Measurements from ENCODE around the gene INTS11.

INTS11 gene

GRCh38 chr1:1351511-1352427 is 27.3 kb upstream of the INTS11 start (continued):
- TF ChIP-seq REPIN1 (tag by site-specific recombination; IDR thresholded peaks at IDR 0.05; ENCODE audit: low read depth): no peak
- peak; percentile 96 for TF ChIP-seq ZNF600 (tag by site-specific recombination; IDR thresholded peaks at IDR 0.05)
- no peak for TF ChIP-seq ZIC2 (tag by site-specific recombination; IDR thresholded peaks at IDR 0.05)
- 0 out of 2 replicates have a peak, but pooled peaks have one; percentile 51 for TF ChIP-seq GLIS2 (tag by site-specific recombination; IDR thresholded peaks at IDR 0.05)
- TF ChIP-seq ZNF629 (tag by site-specific recombination; IDR thresholded peaks at IDR 0.05): 0 out of 2 replicates have a peak, but pooled peaks have one; percentile 11
- no peak for TF ChIP-seq ZNF132 (tag by site-specific recombination; IDR thresholded peaks at IDR 0.05; ENCODE audit: borderline replicate concordance)
- TF ChIP-seq GLIS1 (tag by site-specific recombination; IDR thresholded peaks at IDR 0.05): 0 out of 2 replicates have a peak, but pooled peaks have one; percentile 22

GRCh38 chr1:1349256-1350012 is 25.0 kb upstream of the INTS11 start, which contains the start of gene DVL1:
Gene DVL1, minus strand, starts transcription at chr1:1349418. Its CDS starts 353 bp downstream, at chr1:1349065.
- CTCF ChIA-PET: no interaction called here
- H3K4me1 ChIP-seq (ENCODE audit: control insufficient read depth, insufficient read depth, low read length): peaks cover 14% of the 10 kb centered on the region
- TF ChIP-seq ZNF366 (tag by site-specific recombination; conservative IDR thresholded peaks at IDR 0.05): no peak
- TF ChIP-seq ZBTB20 (tag by site-specific recombination; IDR thresholded peaks at IDR 0.05): peak; percentile 35; the same call in 1 of the 2 replicates
- TF ChIP-seq ZNF398 (tag by site-specific recombination; IDR thresholded peaks at IDR 0.05): peak; percentile 48; the same call in 1 of the 2 replicates
- peak; percentile 55 for TF ChIP-seq CTCF (tag by site-specific recombination; IDR thresholded peaks at IDR 0.05)
- TF ChIP-seq ZBTB21 (tag by site-specific recombination; IDR thresholded peaks at IDR 0.05): no peak
- no peak for TF ChIP-seq ZNF175 (tag by site-specific recombination; IDR thresholded peaks at IDR 0.05)
- TF ChIP-seq ZFP41 (tag by site-specific recombination; IDR thresholded peaks at IDR 0.05; ENCODE audit: borderline replicate concordance): no peak
- TF ChIP-seq ZIC2 (tag by site-specific recombination; IDR thresholded peaks at IDR 0.05): peak; percentile 41; the same call in 1 of the 2 replicates
- peak; percentile 41 for TF ChIP-seq ZFHX2 (tag by site-specific recombination; conservative IDR thresholded peaks at IDR 0.05)
- no peak for TF ChIP-seq HOXA7 (CRISPR knock-in tag; IDR thresholded peaks at IDR 0.05; ENCODE audit: borderline replicate concordance)
- TF ChIP-seq ZNF692 (tag by site-specific recombination; IDR thresholded peaks at IDR 0.05): peak; percentile 28; the same call in 1 of the 2 replicates
- 0 out of 2 replicates have a peak, but pooled peaks have one; percentile 21 for TF ChIP-seq ZBTB48 (tag by site-specific recombination; IDR thresholded peaks at IDR 0.05)
- peak; percentile 85 for TF ChIP-seq ZBTB8A (tag by site-specific recombination; IDR thresholded peaks at IDR 0.05)
- TF ChIP-seq ZBTB26 (tag by site-specific recombination; optimal IDR thresholded peaks at IDR 0.05): peak; percentile 61
- no peak for TF ChIP-seq ZFP37 (tag by site-specific recombination; IDR thresholded peaks at IDR 0.05)
- TF ChIP-seq ZSCAN30 (tag by site-specific recombination; IDR thresholded peaks at IDR 0.05): 0 out of 2 replicates have a peak, but pooled peaks have one; percentile 33
- TF ChIP-seq ZBTB49 (tag by site-specific recombination; IDR thresholded peaks at IDR 0.05; ENCODE audit: low read depth): no peak
- peak; percentile 42; the same call in 1 of the 2 replicates for TF ChIP-seq KLF10 (tag by site-specific recombination; IDR thresholded peaks at IDR 0.05)

More at GRCh38 chr1:1349256-1350012, 25.0 kb upstream of the INTS11 start, which contains the start of gene DVL1:
- POLR2A ChIA-PET: interaction anchor here (1.5 kb wide), 1 partner anchor 56 kb away, joined by 3 read pairs; no protein-coding TSS in a partner anchor
- H3K9me3 ChIP-seq (ENCODE audit: control insufficient read depth, insufficient read depth, low read depth, low read length): no peaks in the 10 kb centered on the region
- H3K27ac ChIP-seq (ENCODE audit: extremely low read depth, low read depth, low read length): peak within 1 kb of the TSS; percentile 96
- peak within 1 kb of the TSS; percentile 64 for H3K4me3 ChIP-seq (ENCODE audit: low read depth, low read length)
- peaks cover 0 to 11% of the 10 kb centered on the region in 2 experiments; a peak in 1 of 3 replicates for H3K36me3 ChIP-seq (ENCODE audit: control insufficient read depth in 2 of 2, insufficient read depth in 1 of 2, low read length in 2 of 2)

Data from HEK293 (cell line).